Right atrium auricular region (tissue), 2 donors: ENCODE results near the gene PROM2. TPM values are rescaled to one million over a fixed set of nuclear protein-coding genes. Genes with fewer than 3 reads are reported as not detected.

Experiments used
- DNase-seq: peaks from one replicate; pipeline ENCODE4 v3.0.0-alpha.2; 2019; ENCODE audit warnings: low spot score
- H3K27ac ChIP-seq, 2 donors: fragments of 200-600 bp; sonication (generic); 1 replicate in 1 of 2; 2 replicates in 1 of 2; pipeline ENCODE4 v1.5.1; 2016 to 2019
- H3K27me3 ChIP-seq, 2 donors: fragments of 200-600 bp; sonication (generic); one replicate each; pipeline versions ENCODE4 v1.5.1 to v1.6.0; 2017 to 2019
- H3K36me3 ChIP-seq: fragments of 200-600 bp; sonication (generic); one replicate; pipeline ENCODE4 v1.5.1; 2016
- H3K4me1 ChIP-seq, 2 donors: fragments of 200-600 bp; sonication (generic); one replicate each; pipeline versions ENCODE4 v1.5.1 to v1.6.0; 2017 to 2019
- H3K4me3 ChIP-seq, 2 donors: fragments of 200-600 bp; sonication (generic); 1 replicate in 1 of 2; 2 replicates in 1 of 2; pipeline ENCODE4 v1.5.1; 2017 to 2019; ENCODE audit warnings: mild to moderate bottlenecking in 1 of 2, moderate library complexity in 1 of 2
- H3K9me3 ChIP-seq, 2 donors: fragments of 200-600 bp; sonication (generic); one replicate each; pipeline ENCODE4 v1.5.1; 2019
- CTCF ChIP-seq, 2 donors: fragments of 200-600 bp; sonication (generic); IDR thresholded peaks; one replicate each; pipeline ENCODE4 v1.5.1; 2019; ENCODE audit warnings: antibody characterized with exemption in 2 of 2
- total RNA-seq, 2 donors: library from RNA; depleted of rRNA; stranded (reverse); fragments of >200 nt; gene quantifications; one replicate each; pipeline ENCODE4 v1.1.0, GENCODE V29; 2016

Gene PROM2
- total RNA-seq, 2 donors from 2014 or later, result 0.11 to 0.35 TPM

- no peak overlapping the region for H3K4me3 ChIP-seq
- H3K36me3 ChIP-seq, result no peaks in the 10 kb centered on the region
- no peaks in the 10 kb centered on the region for H3K9me3 ChIP-seq
- TF ChIP-seq CTCF (IDR thresholded peaks at IDR 0.05), result no peak
- H3K27me3 ChIP-seq, result no peaks in the 10 kb centered on the region
- DNase-seq, result no peak
- H3K4me1 ChIP-seq, result no peaks in the 10 kb centered on the region
- H3K27ac ChIP-seq, result no peak overlapping the region
Observed at GRCh38 chr2:95283562-95283961, 9.3 kb downstream of the PROM2 start.

- TF ChIP-seq CTCF (IDR thresholded peaks at IDR 0.05), result no peak
- Histone ChIP-seq H3K9me3 (peaks cover 0 to 2% of the 10 kb centered on the region in 2 donors), H3K36me3 (no peaks in the 10 kb centered on the region), H3K4me3 (no peak overlapping the region), H3K27me3 (no peaks in the 10 kb centered on the region), H3K27ac (no peak overlapping the region), H3K4me1 (no peaks in the 10 kb centered on the region)
- DNase-seq, result no peak
Observed at GRCh38 chr2:95284886-95285541, 10.8 kb downstream of the PROM2 start.

GRCh38 chr2:95285542-95285932 lies 11.3 kb downstream of the PROM2 start:
- no peak for DNase-seq
- Histone ChIP-seq H3K27ac (no peak overlapping the region), H3K36me3 (no peaks in the 10 kb centered on the region), H3K4me3 (no peak overlapping the region), H3K4me1 (no peaks in the 10 kb centered on the region), H3K27me3 (no peaks in the 10 kb centered on the region), H3K9me3 (peaks cover 0 to 7% of the 10 kb centered on the region in 2 donors)
- TF ChIP-seq CTCF (IDR thresholded peaks at IDR 0.05), result no peak

GRCh38 chr2:95287336-95287735 lies 13.1 kb downstream of the PROM2 start:
- DNase-seq, result no peak
- Histone ChIP-seq H3K27ac (no peak overlapping the region), H3K36me3 (no peaks in the 10 kb centered on the region), H3K27me3 (no peaks in the 10 kb centered on the region), H3K4me1 (no peaks in the 10 kb centered on the region), H3K4me3 (no peak overlapping the region), H3K9me3 (peaks cover 9 to 22% of the 10 kb centered on the region in 2 donors)
- TF ChIP-seq CTCF (IDR thresholded peaks at IDR 0.05), result no peak

GRCh38 chr2:95287806-95288205 lies 13.6 kb downstream of the PROM2 start:
- no peak overlapping the region for H3K27ac ChIP-seq
- H3K27me3 ChIP-seq, result no peaks in the 10 kb centered on the region
- DNase-seq, result no peak
- TF ChIP-seq CTCF (IDR thresholded peaks at IDR 0.05), result no peak
- H3K4me3 ChIP-seq, result no peak overlapping the region
- no peaks in the 10 kb centered on the region for H3K4me1 ChIP-seq
- H3K36me3 ChIP-seq, result no peaks in the 10 kb centered on the region
- peaks cover 9 to 22% of the 10 kb centered on the region in 2 donors for H3K9me3 ChIP-seq

GRCh38 chr2:95289253-95289652 lies 15.0 kb downstream of the PROM2 start:
- Histone ChIP-seq H3K27ac (no peak overlapping the region), H3K27me3 (no peaks in the 10 kb centered on the region), H3K4me3 (no peak overlapping the region), H3K9me3 (peaks cover 9 to 22% of the 10 kb centered on the region in 2 donors), H3K4me1 (no peaks in the 10 kb centered on the region), H3K36me3 (no peaks in the 10 kb centered on the region)
- no peak for TF ChIP-seq CTCF (IDR thresholded peaks at IDR 0.05)
- DNase-seq, result no peak
